Dermis blood vessel endothelial cell (primary cell): ENCODE data around the gene IL6R. TPM values are rescaled to one million over a fixed set of nuclear protein-coding genes. Genes with fewer than 3 reads are reported as not detected.

Experiments
- DNase-seq: peaks from one replicate; pipeline ENCODE4 v3.0.0; 2010
- total RNA-seq: library from RNA; depleted of rRNA; stranded (reverse); fragments of >200 nt; gene quantifications from 2 replicates; pipeline ENCODE4 v1.2.3, GENCODE V29; 2014

IL6R gene
- total RNA-seq, 1 donor from 2014 or later: 23.3 TPM

DNA sequence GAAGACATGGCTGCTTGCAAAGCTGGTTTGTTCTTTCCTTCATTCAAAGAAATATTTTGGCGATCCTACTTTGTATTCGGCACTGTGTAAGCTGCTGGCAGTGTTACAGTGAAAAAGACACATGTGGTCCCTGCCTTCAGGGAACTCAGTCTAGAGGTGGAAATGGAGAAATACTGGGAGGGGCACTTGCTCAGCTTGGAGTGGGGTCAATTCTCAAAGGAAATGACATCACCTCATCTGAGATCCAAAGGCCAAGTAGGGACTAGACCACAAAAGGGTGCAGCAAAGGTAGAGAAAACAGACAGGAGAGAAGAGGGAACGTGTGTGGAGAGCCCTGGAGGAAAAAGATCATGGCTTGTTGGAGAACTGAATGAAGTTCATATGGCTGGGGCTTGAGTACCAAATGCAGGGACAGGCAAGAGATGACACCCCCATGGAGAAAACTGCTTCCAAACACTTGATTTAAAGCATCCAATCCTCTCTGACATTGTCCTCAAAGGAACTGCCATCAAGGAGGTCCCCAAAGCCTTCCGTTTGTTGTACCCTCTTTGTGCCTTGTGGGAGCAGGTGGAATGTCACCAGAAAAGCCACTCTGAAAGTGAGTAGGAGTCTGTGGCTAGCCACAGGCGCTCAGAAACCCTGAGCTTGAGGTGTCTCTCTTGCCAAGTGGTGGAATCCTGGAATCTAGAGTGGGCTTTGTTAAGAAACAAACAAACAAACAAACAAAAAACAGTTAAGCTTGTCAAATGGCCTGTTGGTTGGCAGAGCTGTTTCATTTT lies 48.6 kb downstream of the IL6R start:
- DNase-seq: peak; percentile 14

- no peak for DNase-seq
Measured at GRCh38 chr1:154454386-154455120, 49.4 kb downstream of the IL6R start.

GRCh38 chr1:154456631-154457030 lies 51.5 kb downstream of the IL6R start:
- no peak for DNase-seq

- no peak for DNase-seq
Measured at GRCh38 chr1:154459080-154459479, 53.9 kb downstream of the IL6R start.

DNA sequence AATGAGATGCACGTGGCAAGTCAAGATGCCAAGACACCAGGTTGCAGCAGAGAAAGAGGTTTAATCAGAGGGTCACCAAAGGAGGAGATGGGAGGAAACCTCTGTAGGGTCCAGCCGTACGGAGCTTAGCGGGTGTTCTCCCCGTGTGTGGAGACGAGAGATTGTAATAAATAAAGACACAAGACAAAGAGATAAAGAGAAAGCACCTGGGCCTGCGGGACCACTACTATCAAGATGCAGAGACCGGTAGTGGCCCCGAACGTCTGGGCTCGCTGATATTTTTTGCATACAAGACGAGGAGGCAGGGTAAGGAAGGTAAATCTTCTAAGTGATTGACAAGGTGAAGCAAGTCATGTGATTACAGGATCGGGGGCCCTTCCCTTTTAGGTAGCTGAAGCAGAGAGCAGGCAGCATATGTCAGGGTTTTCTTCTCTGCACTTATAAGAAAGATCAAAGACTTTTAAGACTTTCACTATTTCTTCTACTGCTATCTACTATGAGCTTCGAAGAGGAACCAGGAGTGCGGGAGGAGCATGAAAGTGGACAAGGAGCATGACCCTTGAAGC lies 55.6 kb downstream of the IL6R start:
- no peak for DNase-seq

- peak; percentile 39 for DNase-seq
Measured at GRCh38 chr1:154463512-154463990, 58.4 kb downstream of the IL6R start.

- no peak for DNase-seq
Measured at GRCh38 chr1:154465621-154466195, 60.6 kb downstream of the IL6R start.

- DNase-seq: no peak
Measured at GRCh38 chr1:154466206-154466605, 61.1 kb downstream of the IL6R start.

DNA sequence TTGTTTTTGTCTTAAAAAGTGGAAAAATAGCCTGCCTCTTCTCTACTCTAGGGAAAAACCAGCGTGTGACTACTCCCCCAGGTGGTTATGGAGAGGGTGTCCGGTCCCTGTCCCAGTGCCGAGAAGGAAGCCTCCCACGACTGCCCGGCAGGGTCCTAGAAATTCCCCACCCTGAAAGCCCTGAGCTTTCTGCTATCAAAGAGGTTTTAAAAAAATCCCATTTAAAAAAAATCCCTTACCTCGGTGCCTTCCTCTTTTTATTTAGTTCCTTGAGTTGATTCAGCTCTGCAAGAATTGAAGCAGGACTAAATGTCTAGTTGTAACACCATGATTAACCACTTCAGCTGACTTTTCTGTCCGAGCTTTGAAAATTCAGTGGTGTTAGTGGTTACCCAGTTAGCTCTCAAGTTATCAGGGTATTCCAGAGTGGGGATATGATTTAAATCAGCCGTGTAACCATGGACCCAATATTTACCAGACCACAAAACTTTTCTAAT lies 61.8 kb downstream of the IL6R start:
- peak; percentile 18 for DNase-seq

DNA sequence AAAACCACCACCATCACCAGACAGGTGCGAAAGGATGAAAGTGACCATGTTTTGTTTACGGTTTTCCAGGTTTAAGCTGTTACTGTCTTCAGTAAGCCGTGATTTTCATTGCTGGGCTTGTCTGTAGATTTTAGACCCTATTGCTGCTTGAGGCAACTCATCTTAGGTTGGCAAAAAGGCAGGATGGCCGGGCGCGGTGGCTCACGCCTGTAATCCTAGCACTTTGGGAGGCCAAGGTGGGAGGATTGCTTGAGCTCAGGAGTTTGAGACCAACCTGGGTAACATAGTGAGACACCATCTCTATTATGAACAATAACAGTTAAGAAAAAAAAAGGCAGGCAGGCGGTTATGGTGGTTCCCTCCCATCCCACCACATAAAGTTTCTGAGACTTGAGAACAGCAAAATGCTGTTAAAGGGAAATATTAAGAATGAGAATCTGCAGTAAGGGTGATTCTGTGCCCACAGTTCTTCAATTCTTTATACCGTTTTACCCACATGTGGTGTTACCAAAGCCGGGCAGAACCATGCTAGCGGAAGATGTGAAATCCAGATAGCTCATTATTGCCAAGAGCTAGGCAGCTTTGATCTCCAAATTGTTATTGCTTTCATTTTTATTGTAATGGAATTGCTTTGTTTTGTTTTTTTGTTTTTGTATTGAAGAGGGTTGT lies 62.4 kb downstream of the IL6R start:
- DNase-seq: no peak

DNA sequence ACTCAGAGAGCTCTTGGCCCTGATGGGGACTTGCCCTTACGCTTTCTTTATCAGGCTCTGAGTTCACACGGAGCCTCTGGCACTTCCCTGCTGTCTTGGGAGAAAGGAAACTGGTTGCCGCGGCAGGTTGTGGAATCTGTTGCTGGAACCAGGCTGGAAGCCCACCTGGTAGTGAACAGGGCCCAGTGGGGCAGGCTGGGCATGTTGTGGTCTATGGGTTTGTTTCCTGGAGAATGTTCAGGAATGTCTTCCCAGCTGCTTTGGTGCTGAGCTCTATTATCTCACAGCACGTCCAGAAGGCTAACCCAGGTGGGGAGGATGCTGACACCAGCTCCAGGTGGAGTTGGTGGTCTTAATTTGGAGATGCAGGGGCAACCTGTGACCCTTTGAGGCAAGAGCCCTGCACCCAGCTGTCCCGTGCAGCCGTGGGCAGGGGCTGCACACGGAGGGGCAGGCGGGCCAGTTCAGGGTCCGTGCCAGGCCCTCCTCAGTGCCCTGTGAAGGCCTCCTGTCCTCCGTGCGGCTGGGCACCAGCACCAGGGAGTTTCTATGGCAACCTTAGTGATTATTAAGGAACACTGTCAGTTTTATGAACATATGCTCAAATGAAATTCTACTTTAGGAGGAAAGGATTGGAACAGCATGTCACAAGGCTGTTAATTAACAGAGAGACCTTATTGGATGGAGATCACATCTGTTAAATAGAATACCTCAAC lies 63.5 kb downstream of the IL6R start:
- no peak for DNase-seq

GRCh38 chr1:154469844-154470560 lies 64.9 kb downstream of the IL6R start:
- DNase-seq: no peak

- DNase-seq: no peak
Measured at GRCh38 chr1:154471304-154471703, 66.2 kb downstream of the IL6R start.

- DNase-seq: peak; percentile 80
Measured at GRCh38 chr1:154474802-154475201, 69.7 kb downstream of the IL6R start.

DNA sequence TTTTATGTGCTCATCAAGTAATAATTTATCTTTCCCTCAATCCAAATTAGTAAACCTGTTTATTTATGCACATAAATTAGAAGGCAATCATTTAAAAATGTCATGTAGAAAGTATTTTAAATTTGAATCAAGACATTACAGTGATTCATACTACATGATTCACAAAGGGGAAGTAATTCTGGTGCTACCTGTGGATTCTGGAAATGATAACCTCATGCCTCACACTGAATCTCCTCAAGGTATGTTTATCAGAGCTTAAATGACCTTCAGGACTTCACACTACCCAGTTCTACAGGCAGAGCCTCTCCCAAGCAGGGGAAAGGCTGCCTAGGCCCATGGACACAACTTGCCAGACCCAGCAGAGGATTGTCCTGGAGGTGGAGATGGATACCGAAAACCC lies 71.6 kb downstream of the IL6R start:
- no peak for DNase-seq

GRCh38 chr1:154478013-154478412 lies 72.9 kb downstream of the IL6R start:
- DNase-seq: no peak

GRCh38 chr1:154478639-154479038 lies 73.5 kb downstream of the IL6R start:
- DNase-seq: peak; percentile 40

- peak; percentile 93 for DNase-seq
Measured at GRCh38 chr1:154479764-154480421, 74.8 kb downstream of the IL6R start.

GRCh38 chr1:154481053-154481452 lies 75.9 kb downstream of the IL6R start:
- DNase-seq: no peak
